Cortex of kidney (tissue), 1 donor: ENCODE results near the gene COL4A1.
"Not testable (repeated sequence)": the region's sequence is repeated elsewhere in the genome, so short reads cannot be mapped to it uniquely, and the experiment has no call there.

Experiments used
- DNase-seq: peaks from one replicate; lab custom pipeline; 2025; lab: John Stamatoyannopoulos, UW

Gene COL4A1

GRCh38 chr13:110114316-110114715, 192.6 kb downstream of the COL4A1 start:
- no peak for DNase-seq

- no peak for DNase-seq
These were observed 193.6 kb downstream of the COL4A1 start for GRCh38 chr13:110113284-110113764.

- DNase-seq = not testable (repeated sequence)
These were observed 194.6 kb downstream of the COL4A1 start for GRCh38 chr13:110112379-110112778.

- no peak for DNase-seq
These were observed 196.2 kb downstream of the COL4A1 start for GRCh38 chr13:110110783-110111182.

- no peak for DNase-seq
These were observed 197.0 kb downstream of the COL4A1 start for GRCh38 chr13:110109910-110110309.

- DNase-seq = no peak
These were observed 197.7 kb downstream of the COL4A1 start for GRCh38 chr13:110109140-110109783.

- DNase-seq = no peak
These were observed 198.4 kb downstream of the COL4A1 start for GRCh38 chr13:110108348-110109139.

GRCh38 chr13:110107568-110108347, 199.2 kb downstream of the COL4A1 start:
- no peak for DNase-seq

GRCh38 chr13:110106726-110107125, 200.2 kb downstream of the COL4A1 start:
- DNase-seq = no peak

- no peak for DNase-seq
These were observed 201.8 kb downstream of the COL4A1 start for GRCh38 chr13:110105136-110105535.

- no peak for DNase-seq
These were observed 203.4 kb downstream of the COL4A1 start for GRCh38 chr13:110103534-110103933.

- DNase-seq = no peak
These were observed 203.9 kb downstream of the COL4A1 start for GRCh38 chr13:110103026-110103425.

GRCh38 chr13:110102053-110102452, 204.9 kb downstream of the COL4A1 start:
- no peak for DNase-seq

GRCh38 chr13:110099922-110100321, 207.0 kb downstream of the COL4A1 start:
- no peak for DNase-seq
